Neural progenitor cell (in vitro differentiated cells): ENCODE measurements around the gene HMGA1. TPM values are rescaled to one million over a fixed set of nuclear protein-coding genes. Genes with fewer than 3 reads are reported as not detected.
A peak's percentile ranks its signal among the peaks of the same experiment; 100 is the strongest.

ENCODE experiments used
- DNase-seq: peaks from one replicate; pipeline ENCODE4 v3.0.0-alpha.2; 2016; ENCODE audit warnings: low spot score
- H2AFZ ChIP-seq: fragments of 200-600 bp; sonication (generic); replicated peaks from 2 replicates; pipeline ENCODE4 v1.6.1; 2016; ENCODE audit warnings: antibody characterized with exemption
- H3F3A ChIP-seq: fragments of 200-600 bp; sonication (generic); 2 replicates; pipeline ENCODE4 v1.6.1; 2016; ENCODE audit warnings: antibody characterized with exemption, low read depth
- H3K27ac ChIP-seq: fragments of 200-600 bp; sonication (generic); 2 replicates; pipeline ENCODE4 v1.5.1; 2016; ENCODE audit warnings: mild to moderate bottlenecking
- H3K27me3 ChIP-seq: fragments of 200-600 bp; sonication (generic); 2 replicates; pipeline ENCODE4 v1.6.1; 2016; ENCODE audit warnings: mild to moderate bottlenecking, moderate library complexity
- H3K36me3 ChIP-seq: fragments of 200-600 bp; sonication (generic); 2 replicates; pipeline ENCODE4 v1.5.1; 2016
- H3K4me1 ChIP-seq: fragments of 200-600 bp; sonication (generic); 2 replicates; pipeline ENCODE4 v1.6.1; 2016; ENCODE audit warnings: mixed run types
- H3K4me2 ChIP-seq: fragments of 200-600 bp; sonication (generic); 2 replicates; pipeline ENCODE4 v1.6.1; 2016
- H3K4me3 ChIP-seq: fragments of 200-600 bp; sonication (generic); 2 replicates; pipeline ENCODE4 v1.5.1; 2016
- H3K79me2 ChIP-seq: fragments of 200-600 bp; sonication (generic); 2 replicates; pipeline ENCODE4 v1.6.1; 2016; ENCODE audit warnings: low read depth
- H3K9ac ChIP-seq: fragments of 200-600 bp; sonication (generic); 2 replicates; pipeline ENCODE4 v1.6.1; 2016
- H3K9me3 ChIP-seq: fragments of 200-600 bp; sonication (generic); 2 replicates; pipeline ENCODE4 v1.5.1; 2016; ENCODE audit warnings: low read depth
- H4K20me1 ChIP-seq: fragments of 200-600 bp; sonication (generic); 2 replicates; pipeline ENCODE4 v1.6.1; 2016; ENCODE audit warnings: low read depth
- H3K27ac Mint-ChIP-seq: 3 replicates; pipeline ENCODE4 v1.8.0; 2021; ENCODE audit warnings: mixed read lengths
- H3K27me3 Mint-ChIP-seq: 2 replicates; pipeline ENCODE4 v1.8.0; 2022; ENCODE audit warnings: low read depth, mild to moderate bottlenecking, inconsistent platforms, moderate library complexity, mixed read lengths; ENCODE audit not compliant: insufficient read depth
- H3K36me3 Mint-ChIP-seq: 3 replicates; pipeline ENCODE4 v1.8.0; 2021; ENCODE audit warnings: mixed read lengths
- H3K4me1 Mint-ChIP-seq: 3 replicates; pipeline ENCODE4 v1.8.0; 2021; ENCODE audit warnings: mixed read lengths
- H3K4me3 Mint-ChIP-seq: 3 replicates; pipeline ENCODE4 v1.8.0; 2021; ENCODE audit warnings: mild to moderate bottlenecking, moderate library complexity, mixed read lengths
- H3K9me3 Mint-ChIP-seq: 3 replicates; pipeline ENCODE4 v1.8.0; 2020; ENCODE audit warnings: mixed read lengths
- CTCF ChIP-seq: fragments of 200-600 bp; sonication (generic); IDR thresholded peaks from 2 replicates; pipeline ENCODE4 v1.5.1; 2017; ENCODE audit warnings: antibody characterized with exemption, mild to moderate bottlenecking
- EZH2 ChIP-seq: fragments of 200-600 bp; sonication (generic); IDR thresholded peaks from 2 replicates; pipeline ENCODE4 v1.6.1; 2017; ENCODE audit warnings: antibody characterized with exemption, mild to moderate bottlenecking, moderate library complexity
- EZH2phosphoT487 ChIP-seq: fragments of 200-600 bp; sonication (generic); IDR thresholded peaks from 2 replicates; pipeline ENCODE4 v1.6.1; 2017; ENCODE audit warnings: antibody characterized with exemption
- total RNA-seq: library from RNA; depleted of rRNA; stranded (reverse); fragments of >200 nt; gene quantifications from 2 replicates; pipeline ENCODE4 v1.2.3, GENCODE V29; 2015; ENCODE audit warnings: low replicate concordance

The HMGA1 gene
- total RNA-seq, 1 donor from 2014 or later, result 417 TPM

GRCh38 chr6:34194772-34195171, 41.9 kb upstream of the HMGA1 start:
- peaks cover 2% of the 10 kb centered on the region for H3K4me1 Mint-ChIP-seq
- no peak overlapping the region for H3K4me3 Mint-ChIP-seq
- peaks cover 18% of the 10 kb centered on the region for H3K27me3 ChIP-seq
- H3K4me2 ChIP-seq, result no peak overlapping the region
- TF ChIP-seq EZH2 (no peak), CTCF (peak; percentile 40)
- no peak for DNase-seq
- no peaks in the 10 kb centered on the region for H3K36me3 Mint-ChIP-seq
- H3K9me3 Mint-ChIP-seq, result no peaks in the 10 kb centered on the region
- no peaks in the 10 kb centered on the region for H3K79me2 ChIP-seq
- no peak overlapping the region for H3K9ac ChIP-seq
- no peaks in the 10 kb centered on the region for H3K36me3 ChIP-seq
- no peak overlapping the region for H3K27ac Mint-ChIP-seq
- no peaks in the 10 kb centered on the region for H3K4me1 ChIP-seq
- H2AFZ ChIP-seq, result no peak overlapping the region
- H3K4me3 ChIP-seq, result no peak overlapping the region
- peaks cover 4% of the 10 kb centered on the region for H3K27me3 Mint-ChIP-seq
- H4K20me1 ChIP-seq, result no peaks in the 10 kb centered on the region
- no peaks in the 10 kb centered on the region for H3K9me3 ChIP-seq
- no peaks in the 10 kb centered on the region for H3F3A ChIP-seq
- H3K27ac ChIP-seq, result no peak overlapping the region

- TF ChIP-seq CTCF (no peak), EZH2phosphoT487 (no peak), EZH2 (no peak)
- Histone ChIP-seq H4K20me1 (no peaks in the 10 kb centered on the region), H3K4me1 (no peaks in the 10 kb centered on the region), H3K27me3 (peaks cover 18% of the 10 kb centered on the region), H3K4me2 (peak overlapping the region; percentile 54), H3K36me3 (no peaks in the 10 kb centered on the region), H3K79me2 (no peaks in the 10 kb centered on the region), H3K9me3 (no peaks in the 10 kb centered on the region), H3K9ac (no peak overlapping the region), H3K27ac (no peak overlapping the region), H2AFZ (peak overlapping the region; percentile 97), H3F3A (no peaks in the 10 kb centered on the region), H3K4me3 (no peak overlapping the region)
- H3K9me3 Mint-ChIP-seq, result no peaks in the 10 kb centered on the region
- no peaks in the 10 kb centered on the region for H3K36me3 Mint-ChIP-seq
- H3K27ac Mint-ChIP-seq, result no peak overlapping the region
- no peak for DNase-seq
- peaks cover 4% of the 10 kb centered on the region for H3K27me3 Mint-ChIP-seq
- no peak overlapping the region for H3K4me3 Mint-ChIP-seq
- H3K4me1 Mint-ChIP-seq, result peaks cover 4% of the 10 kb centered on the region
Measured at GRCh38 chr6:34195726-34196115, 41.0 kb upstream of the HMGA1 start.

- TF ChIP-seq EZH2 (no peak), CTCF (peak; percentile 92)
- peaks cover 4% of the 10 kb centered on the region for H3K4me1 Mint-ChIP-seq
- no peak overlapping the region for H3K27ac Mint-ChIP-seq
- no peaks in the 10 kb centered on the region for H3K79me2 ChIP-seq
- H2AFZ ChIP-seq, result peak overlapping the region; percentile 97
- peaks cover 4% of the 10 kb centered on the region for H3K27me3 Mint-ChIP-seq
- H3K4me1 ChIP-seq, result no peaks in the 10 kb centered on the region
- H3K27me3 ChIP-seq, result peaks cover 18% of the 10 kb centered on the region
- peak overlapping the region; percentile 54 for H3K4me2 ChIP-seq
- H3K27ac ChIP-seq, result no peak overlapping the region
- no peaks in the 10 kb centered on the region for H3K9me3 ChIP-seq
- no peaks in the 10 kb centered on the region for H3K36me3 ChIP-seq
- DNase-seq, result peak; percentile 78
- H4K20me1 ChIP-seq, result no peaks in the 10 kb centered on the region
- H3K9ac ChIP-seq, result no peak overlapping the region
- H3K36me3 Mint-ChIP-seq, result no peaks in the 10 kb centered on the region
- no peaks in the 10 kb centered on the region for H3F3A ChIP-seq
- peak overlapping the region; percentile 21 for H3K4me3 ChIP-seq
- no peaks in the 10 kb centered on the region for H3K9me3 Mint-ChIP-seq
- H3K4me3 Mint-ChIP-seq, result no peak overlapping the region
Measured at GRCh38 chr6:34196116-34196832, 40.4 kb upstream of the HMGA1 start.
